NCI-H1694 (cell line): Measurements from ENCODE around the gene NPAS3.

ENCODE experiments used
- DNase-seq: peaks from one replicate; lab custom pipeline; 2025; lab: John Stamatoyannopoulos, UW

Gene NPAS3

GRCh38 chr14:33756833-33757232 lies 818.2 kb downstream of the NPAS3 start:
- DNase-seq = no peak

GRCh38 chr14:33758547-33758946 lies 819.9 kb downstream of the NPAS3 start:
- no peak for DNase-seq

GRCh38 chr14:33762161-33762851 lies 823.6 kb downstream of the NPAS3 start:
- no peak for DNase-seq

- DNase-seq = no peak
These were observed 826.4 kb downstream of the NPAS3 start for GRCh38 chr14:33764876-33765650.

GRCh38 chr14:33767586-33768457 lies 829.1 kb downstream of the NPAS3 start:
- no peak for DNase-seq

GRCh38 chr14:33768458-33768830 lies 829.8 kb downstream of the NPAS3 start:
- DNase-seq = no peak

- no peak for DNase-seq
These were observed 834.7 kb downstream of the NPAS3 start for GRCh38 chr14:33773205-33774030.

- DNase-seq = no peak
These were observed 835.5 kb downstream of the NPAS3 start for GRCh38 chr14:33774161-33774560.

- no peak for DNase-seq
These were observed 836.2 kb downstream of the NPAS3 start for GRCh38 chr14:33774723-33775470.

- DNase-seq = no peak
These were observed 838.2 kb downstream of the NPAS3 start for GRCh38 chr14:33776871-33777270.

GRCh38 chr14:33777681-33778080 lies 839.0 kb downstream of the NPAS3 start:
- DNase-seq = no peak

- DNase-seq = no peak
These were observed 841.4 kb downstream of the NPAS3 start for GRCh38 chr14:33780035-33780434.

GRCh38 chr14:33781236-33781635 lies 842.6 kb downstream of the NPAS3 start:
- no peak for DNase-seq

- DNase-seq = no peak
These were observed 844.2 kb downstream of the NPAS3 start for GRCh38 chr14:33782923-33783322.

GRCh38 chr14:33786091-33786825 lies 847.6 kb downstream of the NPAS3 start:
- DNase-seq = no peak

GRCh38 chr14:33788161-33788560 lies 849.5 kb downstream of the NPAS3 start:
- no peak for DNase-seq

- DNase-seq = no peak
These were observed 852.3 kb downstream of the NPAS3 start for GRCh38 chr14:33790996-33791395.

- no peak for DNase-seq
These were observed 853.5 kb downstream of the NPAS3 start for GRCh38 chr14:33792009-33792719.

GRCh38 chr14:33792720-33793368 lies 854.2 kb downstream of the NPAS3 start:
- peak; percentile 83 for DNase-seq
